ENCODE measurements around the gene MICALL2.

The MICALL2 gene

DNA sequence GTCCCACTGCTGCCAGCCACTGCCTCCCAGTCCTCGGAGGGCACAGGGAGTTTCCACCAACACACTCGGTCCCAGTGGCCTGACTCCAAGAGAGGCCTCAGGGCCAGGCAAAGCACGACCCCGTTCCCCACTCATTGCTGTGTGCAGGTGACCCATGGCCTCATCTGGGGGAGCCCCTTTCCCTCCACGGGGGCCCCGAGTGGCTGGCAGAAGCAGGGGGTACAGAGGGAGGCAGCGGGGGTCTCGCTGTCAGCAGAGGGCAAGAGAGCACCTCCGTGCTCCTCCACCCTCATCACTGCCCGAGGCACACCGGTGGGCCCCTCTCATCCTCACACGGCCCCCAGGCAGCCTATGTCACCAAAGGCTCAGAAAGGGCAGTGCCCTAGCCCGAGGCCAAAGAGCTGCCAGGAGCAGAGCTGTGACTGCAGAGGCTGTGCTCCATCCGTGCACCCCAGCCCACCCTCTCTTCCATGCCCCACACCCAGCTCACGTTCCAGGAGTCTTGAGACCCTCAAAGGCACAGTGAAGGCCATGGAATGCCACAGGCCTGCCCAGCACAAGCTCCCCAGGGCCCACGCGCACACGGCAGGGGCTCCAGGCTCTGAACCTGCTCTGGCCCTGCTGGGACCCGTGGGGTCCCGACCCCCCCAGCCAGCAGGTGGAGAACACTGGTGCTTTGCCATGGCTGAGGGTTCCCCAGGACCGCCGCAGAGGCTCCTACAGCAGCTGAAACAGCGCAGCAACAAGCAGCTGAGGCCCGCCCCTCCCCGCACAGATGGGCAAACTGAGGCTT, 25.9 kb downstream of the MICALL2 start:
- no peak overlapping the region for H3K4me3 ChIP-seq (ENCODE audit: low read length)
- TF ChIP-seq, protein P1, sequence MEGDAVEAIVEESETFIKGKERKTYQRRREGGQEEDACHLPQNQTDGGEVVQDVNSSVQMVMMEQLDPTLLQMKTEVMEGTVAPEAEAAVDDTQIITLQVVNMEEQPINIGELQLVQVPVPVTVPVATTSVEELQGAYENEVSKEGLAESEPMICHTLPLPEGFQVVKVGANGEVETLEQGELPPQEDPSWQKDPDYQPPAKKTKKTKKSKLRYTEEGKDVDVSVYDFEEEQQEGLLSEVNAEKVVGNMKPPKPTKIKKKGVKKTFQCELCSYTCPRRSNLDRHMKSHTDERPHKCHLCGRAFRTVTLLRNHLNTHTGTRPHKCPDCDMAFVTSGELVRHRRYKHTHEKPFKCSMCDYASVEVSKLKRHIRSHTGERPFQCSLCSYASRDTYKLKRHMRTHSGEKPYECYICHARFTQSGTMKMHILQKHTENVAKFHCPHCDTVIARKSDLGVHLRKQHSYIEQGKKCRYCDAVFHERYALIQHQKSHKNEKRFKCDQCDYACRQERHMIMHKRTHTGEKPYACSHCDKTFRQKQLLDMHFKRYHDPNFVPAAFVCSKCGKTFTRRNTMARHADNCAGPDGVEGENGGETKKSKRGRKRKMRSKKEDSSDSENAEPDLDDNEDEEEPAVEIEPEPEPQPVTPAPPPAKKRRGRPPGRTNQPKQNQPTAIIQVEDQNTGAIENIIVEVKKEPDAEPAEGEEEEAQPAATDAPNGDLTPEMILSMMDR (conservative IDR thresholded peaks at IDR 0.05; ENCODE audit: low read depth, low read length) = no peak
- no peak for DNase-seq (ENCODE audit: low read depth)

DNA sequence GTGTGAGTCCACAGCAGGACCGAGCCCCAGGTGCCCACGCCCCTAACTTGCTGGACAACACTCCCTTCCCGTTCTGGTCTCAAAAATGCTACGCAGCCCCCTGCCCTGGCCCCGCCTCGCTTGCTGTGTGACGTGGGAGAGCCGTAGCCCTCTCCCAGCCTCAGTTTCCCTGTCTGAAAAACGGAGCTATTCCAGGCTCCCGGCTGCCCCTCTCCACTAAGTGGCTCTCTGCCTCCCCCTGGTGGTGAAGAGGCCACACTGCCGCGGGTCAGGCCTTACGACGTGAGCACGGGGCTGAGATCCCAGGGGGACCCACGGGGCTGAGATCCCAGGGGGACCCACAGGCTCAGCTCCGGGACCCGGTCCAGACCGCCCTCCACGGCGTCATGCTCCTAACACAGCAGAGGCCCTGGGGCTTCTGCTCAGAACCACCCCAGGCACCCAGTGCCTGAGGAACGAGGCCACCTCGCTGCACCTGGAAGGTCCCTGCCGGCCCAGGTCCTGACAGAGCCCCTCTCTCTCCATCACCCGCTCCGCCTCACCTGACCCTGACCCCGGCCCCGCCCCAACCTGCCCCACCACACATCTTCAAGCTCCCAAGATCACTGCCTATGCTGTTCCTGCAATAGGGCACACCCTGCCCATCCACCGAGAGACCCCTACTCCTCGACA, 26.7 kb downstream of the MICALL2 start:
- no peak for DNase-seq (ENCODE audit: low read depth)

DNA sequence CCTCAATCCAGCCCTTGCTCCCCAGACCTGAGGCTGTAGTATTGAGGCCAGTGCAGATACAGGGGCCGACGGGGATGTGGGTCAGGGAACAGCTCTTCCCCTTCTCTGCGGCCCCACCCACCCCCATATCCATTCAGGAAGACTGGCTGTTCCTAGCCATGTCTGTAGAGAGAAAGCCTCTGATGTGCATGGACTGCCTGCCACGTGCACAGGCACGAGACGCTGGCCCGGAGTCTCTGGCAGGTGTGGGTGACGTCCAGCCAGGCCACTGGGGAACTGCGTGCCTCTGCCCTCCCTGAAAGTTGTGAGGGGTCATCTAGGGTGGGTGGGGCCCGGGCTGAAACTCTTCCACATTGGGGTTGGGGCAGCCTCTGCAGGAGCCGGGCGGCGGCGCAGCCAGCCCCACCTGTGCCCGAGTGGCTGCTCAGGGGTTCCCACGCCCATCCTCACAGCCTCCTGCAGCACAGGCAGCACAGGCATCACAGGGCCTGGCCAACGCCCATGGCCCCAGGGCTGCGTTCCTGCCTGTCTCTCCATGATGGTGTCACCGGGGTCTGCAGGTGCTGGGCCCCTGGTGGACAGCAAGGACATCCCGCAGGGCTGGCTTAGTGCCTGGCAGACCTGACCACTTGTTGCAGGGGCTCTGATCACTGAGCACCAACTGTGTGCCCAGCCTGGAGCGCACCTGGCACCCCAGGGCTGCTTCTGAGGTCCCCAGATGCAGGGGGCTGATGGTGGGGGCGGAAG, 27.5 kb downstream of the MICALL2 start:
- no peak for DNase-seq (ENCODE audit: low read depth)
- TF ChIP-seq, protein P1 (conservative IDR thresholded peaks at IDR 0.05; ENCODE audit: low read depth, low read length) = no peak
- no peak overlapping the region for H3K4me3 ChIP-seq (ENCODE audit: low read length)

More for the DNA sequence above, 26.7 kb downstream of the MICALL2 start:
- no peak overlapping the region for H3K4me3 ChIP-seq (ENCODE audit: low read length)
- TF ChIP-seq, protein P1 (conservative IDR thresholded peaks at IDR 0.05; ENCODE audit: low read depth, low read length) = peak; percentile 97

DNA sequence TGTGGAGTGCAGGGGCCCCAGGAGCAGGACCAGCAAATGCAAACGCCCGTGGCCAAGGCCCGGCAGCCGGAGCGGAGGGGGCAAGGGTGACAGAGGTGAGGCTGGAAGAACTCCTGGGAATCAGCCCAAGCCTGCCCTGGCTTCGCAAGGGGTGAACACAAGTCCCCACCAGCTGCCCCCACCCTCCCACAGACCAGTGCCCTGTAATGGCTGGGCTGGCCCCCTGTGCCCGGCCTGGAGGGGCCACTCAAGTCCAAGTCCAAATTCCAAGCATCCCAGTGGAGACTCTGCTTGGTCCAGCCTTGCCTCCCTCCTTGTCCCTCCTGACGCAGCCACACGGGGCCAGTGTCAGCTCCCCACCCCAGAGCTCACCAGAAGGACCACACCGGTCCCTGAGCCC, 28.0 kb downstream of the MICALL2 start:
- no peak for DNase-seq (ENCODE audit: low read depth)
- TF ChIP-seq, protein P1 (conservative IDR thresholded peaks at IDR 0.05; ENCODE audit: low read depth, low read length) = no peak
- no peak overlapping the region for H3K4me3 ChIP-seq (ENCODE audit: low read length)

DNA sequence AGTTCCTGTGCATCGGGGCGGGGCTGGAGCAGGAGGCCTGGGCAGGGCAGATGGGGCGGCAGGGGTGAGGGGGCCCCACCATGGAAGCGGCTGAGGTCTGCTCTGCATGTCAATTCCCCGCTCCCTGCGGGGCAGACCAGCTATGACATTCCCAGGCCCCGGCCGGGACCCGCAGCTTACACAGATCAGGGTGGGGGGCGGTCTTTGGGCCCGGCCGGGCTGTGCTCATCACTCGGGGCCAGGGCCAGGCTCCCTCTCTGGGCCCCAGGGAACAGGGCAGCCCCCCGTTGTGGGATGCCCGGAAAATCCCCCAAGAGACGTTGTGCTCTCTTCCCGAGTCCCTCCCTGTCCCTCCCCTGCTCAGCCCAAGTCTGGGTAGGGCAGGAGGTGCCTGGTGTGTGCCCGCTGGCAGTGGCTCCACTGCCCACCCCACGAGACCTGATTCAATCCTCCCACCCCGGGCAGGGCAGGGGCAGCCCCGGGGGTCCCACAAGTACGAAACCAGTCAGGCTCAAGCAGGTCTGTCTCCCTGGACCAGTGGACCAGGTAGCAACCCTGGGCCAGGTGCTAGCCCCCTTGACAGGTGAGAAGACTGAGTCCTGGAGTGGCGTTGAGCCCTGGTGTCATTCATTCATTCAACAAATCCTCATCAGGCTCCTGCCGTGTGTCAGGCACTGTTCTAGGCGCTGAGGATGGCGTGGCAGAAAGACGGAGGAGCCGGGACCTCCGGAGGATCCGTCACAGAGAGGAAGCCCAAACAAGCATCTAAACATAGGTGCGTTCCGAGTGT, 29.0 kb downstream of the MICALL2 start:
- TF ChIP-seq, protein P1 (conservative IDR thresholded peaks at IDR 0.05; ENCODE audit: low read depth, low read length) = no peak
- no peak for DNase-seq (ENCODE audit: low read depth)
- H3K4me3 ChIP-seq (ENCODE audit: low read length) = no peak overlapping the region

DNA sequence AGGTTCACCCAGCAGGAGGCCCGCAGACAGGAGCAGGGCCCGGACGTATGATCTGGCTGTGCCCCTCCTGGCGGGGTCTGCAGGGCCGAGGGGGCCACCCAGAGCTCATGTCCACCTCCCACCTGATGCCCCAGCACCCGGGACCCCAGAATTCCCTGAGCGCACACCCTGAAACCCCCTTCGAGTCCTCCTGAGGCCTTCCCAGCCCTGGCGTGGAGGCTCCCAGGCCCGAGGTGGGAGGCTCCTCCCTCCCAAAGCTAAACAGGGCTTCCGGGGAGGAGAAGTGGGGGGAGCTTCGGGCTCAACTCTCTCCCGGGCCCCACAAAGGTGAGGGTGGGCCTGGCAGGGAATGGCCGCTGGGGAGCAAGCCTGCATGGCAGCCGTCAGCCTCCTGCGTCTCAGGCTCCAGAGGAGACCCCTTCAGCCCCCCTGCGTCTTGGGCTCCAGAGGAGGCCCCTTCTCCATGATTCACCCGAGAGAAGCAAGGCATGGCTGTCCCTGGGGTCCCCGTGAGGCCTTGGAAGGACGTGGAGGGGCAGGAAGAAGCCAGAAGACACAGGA, 30.2 kb downstream of the MICALL2 start:
- no peak for DNase-seq (ENCODE audit: low read depth)
- H3K4me3 ChIP-seq (ENCODE audit: low read length) = no peak overlapping the region
- TF ChIP-seq, protein P1 (conservative IDR thresholded peaks at IDR 0.05; ENCODE audit: low read depth, low read length) = no peak
